ENCODE results near the gene DCLRE1C. TPM values are rescaled to one million over a fixed set of nuclear protein-coding genes. Genes with fewer than 3 reads are reported as not detected.

The DCLRE1C gene
- polyA plus RNA-seq, 1 of the 3 experiments (the other 2 are of a cell fraction): 2.5 TPM

GRCh38 chr10:14971867-14972448, 18.1 kb upstream of the DCLRE1C start:
- Histone ChIP-seq H3K36me3 (replicated peaks in 1 of 2; ENCODE audit: control insufficient read depth in 1 of 2, insufficient read depth in 2 of 2, low read length in 1 of 2) (no peaks in the 10 kb centered on the region), H3K4me2 (no peak overlapping the region), H3F3A (replicated peaks; ENCODE audit: insufficient read depth) (no peaks in the 10 kb centered on the region), H4K20me1 (ENCODE audit: insufficient read depth) (no peaks in the 10 kb centered on the region), H3K9me2 (no peaks in the 10 kb centered on the region), H3K27me3 (ENCODE audit: insufficient read depth) (no peaks in the 10 kb centered on the region), H3K9me3 (no peaks in the 10 kb centered on the region), H3K27ac (ENCODE audit: low read depth in 2 of 2, low read length in 1 of 2) (no peak overlapping the region), H2AFZ (ENCODE audit: low read depth) (peak overlapping the region; percentile 56; the same call in 1 of the 2 replicates), H3K4me1 (ENCODE audit: control insufficient read depth in 1 of 2, insufficient read depth in 2 of 2, low read depth in 1 of 2, low read length in 1 of 2) (peaks cover 0 to 3% of the 10 kb centered on the region in 2 experiments; a peak in 1 of 4 replicates), H3K4me3 (ENCODE audit: low read depth in 2 of 2, low read length in 1 of 2) (no peak overlapping the region), H3K79me2 (ENCODE audit: insufficient read depth) (no peaks in the 10 kb centered on the region), H3K9ac (no peak overlapping the region)
- WGBS (ENCODE audit: low lambda C conversion rate): 54% methylated on average over 4 of the region's 4 CpGs
- DNase-seq: no peak
- ChIA-PET POLR2A (interaction anchor here (0.7 to 0.8 kb wide), 2 partner anchors 12 to 134 kb away, joined by 3 to 4 read pairs; partner anchors contain the start of genes CDNF, HSPA14, MEIG1 and MSANTD7), CTCF (interaction anchor here (0.6 to 1.7 kb wide), 21 partner anchors 9 to 1395 kb away, joined by 3 to 9 read pairs (median 3); partner anchors contain the start of gene MEIG1)
- no peak for TF ChIP-seq FOXM1 (IDR thresholded peaks at IDR 0.05; ENCODE audit: low read depth)
- no peak for TF ChIP-seq EZH2phosphoT487 (IDR thresholded peaks at IDR 0.05; ENCODE audit: borderline replicate concordance, low read depth)
- TF ChIP-seq REST (IDR thresholded peaks at IDR 0.05; ENCODE audit: low read depth, low read length): no peak
- no peak for TF ChIP-seq GATA2 (CRISPR knock-in tag; IDR thresholded peaks at IDR 0.05)
- no peak for TF ChIP-seq NFIC (IDR thresholded peaks at IDR 0.05; ENCODE audit: borderline replicate concordance)
- peak; percentile 33; the same call in 1 of the 2 replicates for TF ChIP-seq SMC3 (IDR thresholded peaks at IDR 0.05; ENCODE audit: low read depth, low read length)
- no peak for TF ChIP-seq TAF1 (IDR thresholded peaks at IDR 0.05; ENCODE audit: borderline replicate concordance, low read depth, low read length)
- no peak for TF ChIP-seq RFX5 (IDR thresholded peaks at IDR 0.05; ENCODE audit: low read length)
- TF ChIP-seq MAX (IDR thresholded peaks at IDR 0.05; ENCODE audit: low read depth): no peak
- TF ChIP-seq IRF3 (IDR thresholded peaks at IDR 0.05; ENCODE audit: low read depth, low read length): no peak
- TF ChIP-seq FOSL2 (IDR thresholded peaks at IDR 0.05; ENCODE audit: borderline replicate concordance, low read depth): no peak
- peak; percentile 70 for TF ChIP-seq RAD21 (IDR thresholded peaks at IDR 0.05; ENCODE audit: low read length)
- TF ChIP-seq CTCF (IDR thresholded peaks at IDR 0.05): peak; percentile 68
- no peak for TF ChIP-seq NRF1 (IDR thresholded peaks at IDR 0.05; ENCODE audit: low read depth, low read length)
- TF ChIP-seq RCOR1 (IDR thresholded peaks at IDR 0.05; ENCODE audit: low read length): no peak
- no peak for TF ChIP-seq ELF1 (IDR thresholded peaks at IDR 0.05)
- TF ChIP-seq FOXJ3 (CRISPR knock-in tag; IDR thresholded peaks at IDR 0.05): no peak
- no peak for TF ChIP-seq POLR2AphosphoS5 (IDR thresholded peaks at IDR 0.05; ENCODE audit: low read depth, low read length)
- no peak for TF ChIP-seq TCF12 (IDR thresholded peaks at IDR 0.05)
- TF ChIP-seq MXI1 (IDR thresholded peaks at IDR 0.05; ENCODE audit: low read depth, low read length): no peak

Measured in SK-N-SH (cell line).